Measurements from ENCODE around the gene ARL13B.

- TF ChIP-seq CTBP2 (IDR thresholded peaks at IDR 0.05; ENCODE audit: borderline replicate concordance, insufficient read depth, insufficient read length, low read length) (no peak), POLR2AphosphoS5 (IDR thresholded peaks at IDR 0.05; ENCODE audit: low read depth, low read length) (no peak), EZH2 (IDR thresholded peaks at IDR 0.05; ENCODE audit: low read depth, low read length, severe bottlenecking) (no peak), USF2 (IDR thresholded peaks at IDR 0.05; ENCODE audit: low read length) (no peak), CEBPB (IDR thresholded peaks at IDR 0.05; ENCODE audit: low read depth, low read length) (no peak), CREB1 (IDR thresholded peaks at IDR 0.05) (no peak), POLR2A (IDR thresholded peaks at IDR 0.05; ENCODE audit: control extremely low read depth in 1 of 2, low read depth in 2 of 2, low read length in 2 of 2) (no peak), TBP (IDR thresholded peaks at IDR 0.05; ENCODE audit: low read depth, low read length) (no peak), JUN (IDR thresholded peaks at IDR 0.05; ENCODE audit: low read depth, low read length) (no peak), SP4 (IDR thresholded peaks at IDR 0.05; ENCODE audit: low read length) (no peak), GABPA (IDR thresholded peaks at IDR 0.05; ENCODE audit: borderline replicate concordance, insufficient read depth, low read length) (no peak), ATF2 (IDR thresholded peaks at IDR 0.05; ENCODE audit: low read length) (no peak)
These were observed 28.3 kb downstream of the ARL13B start for GRCh38 chr3:94008253-94008652.
